ENCODE data around the gene NF1. TPM values are rescaled to one million over a fixed set of nuclear protein-coding genes. Genes with fewer than 3 reads are reported as not detected.

NF1 gene
- total and polyA plus RNA-seq, 10 donors, result 3.1 to 97.7 (median 58.3) TPM

- no peak for TF ChIP-seq POLR2A (IDR thresholded peaks at IDR 0.05)
- TF ChIP-seq POLR2AphosphoS5 (IDR thresholded peaks at IDR 0.05), result no peak
- TF ChIP-seq, protein P1, sequence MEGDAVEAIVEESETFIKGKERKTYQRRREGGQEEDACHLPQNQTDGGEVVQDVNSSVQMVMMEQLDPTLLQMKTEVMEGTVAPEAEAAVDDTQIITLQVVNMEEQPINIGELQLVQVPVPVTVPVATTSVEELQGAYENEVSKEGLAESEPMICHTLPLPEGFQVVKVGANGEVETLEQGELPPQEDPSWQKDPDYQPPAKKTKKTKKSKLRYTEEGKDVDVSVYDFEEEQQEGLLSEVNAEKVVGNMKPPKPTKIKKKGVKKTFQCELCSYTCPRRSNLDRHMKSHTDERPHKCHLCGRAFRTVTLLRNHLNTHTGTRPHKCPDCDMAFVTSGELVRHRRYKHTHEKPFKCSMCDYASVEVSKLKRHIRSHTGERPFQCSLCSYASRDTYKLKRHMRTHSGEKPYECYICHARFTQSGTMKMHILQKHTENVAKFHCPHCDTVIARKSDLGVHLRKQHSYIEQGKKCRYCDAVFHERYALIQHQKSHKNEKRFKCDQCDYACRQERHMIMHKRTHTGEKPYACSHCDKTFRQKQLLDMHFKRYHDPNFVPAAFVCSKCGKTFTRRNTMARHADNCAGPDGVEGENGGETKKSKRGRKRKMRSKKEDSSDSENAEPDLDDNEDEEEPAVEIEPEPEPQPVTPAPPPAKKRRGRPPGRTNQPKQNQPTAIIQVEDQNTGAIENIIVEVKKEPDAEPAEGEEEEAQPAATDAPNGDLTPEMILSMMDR (IDR thresholded peaks at IDR 0.05 in 8 of 11, conservative IDR thresholded peaks at IDR 0.05 in 3 of 11), result no peak
- H3K36me3 ChIP-seq, result peaks cover 0 to 4% (median under 1%) of the 10 kb centered on the region in 6 donors
- intact Hi-C loops (cut with DNase I; ENCODE audit: low total_unique reads), result no loop called here
- DNase-seq, result no peak
- 88 to 96% (median 92%) methylated on average over 8 to 15 of the region's 15 CpGs for WGBS, 5 donors
- H3K4me1 ChIP-seq, result no peaks in the 10 kb centered on the region
- no peak overlapping the region for H3K4me3 ChIP-seq
- no peak overlapping the region for H3K27ac ChIP-seq
- no peaks in the 10 kb centered on the region for H3K27me3 ChIP-seq (replicated peaks in 1 of 7)
- no peaks in the 10 kb centered on the region for H3K9me3 ChIP-seq
Measured at GRCh38 chr17:31130286-31131224, 35.8 kb downstream of the NF1 start.

DNA sequence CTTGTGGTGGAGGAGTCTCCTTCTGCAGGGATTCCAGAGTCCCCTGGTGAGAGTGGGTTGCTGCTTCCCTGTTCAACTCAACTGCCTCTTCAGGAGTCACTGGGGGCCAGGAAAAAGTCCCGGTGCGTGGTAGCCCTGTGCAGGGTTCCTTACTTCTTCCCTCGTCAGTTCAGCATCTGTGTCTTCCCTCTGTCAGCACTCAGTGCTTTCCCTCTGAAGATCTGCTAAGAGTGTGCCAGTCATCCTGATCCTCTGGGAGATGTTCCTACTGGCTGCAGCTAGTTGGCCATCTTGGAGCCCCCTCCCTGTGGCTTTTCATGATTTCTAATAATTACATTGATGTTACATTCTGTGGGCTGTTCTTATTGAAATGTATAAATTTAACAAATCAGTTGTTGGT is 36.5 kb downstream of the NF1 start:
- no peaks in the 10 kb centered on the region for H3K27me3 ChIP-seq (replicated peaks in 1 of 7)
- H3K36me3 ChIP-seq, result peaks cover 0 to 8% (median 0%) of the 10 kb centered on the region in 6 donors
- no peak for DNase-seq
- H3K4me1 ChIP-seq, result no peaks in the 10 kb centered on the region
- TF ChIP-seq POLR2AphosphoS5 (IDR thresholded peaks at IDR 0.05), result no peak
- TF ChIP-seq, protein P1 (IDR thresholded peaks at IDR 0.05 in 8 of 11, conservative IDR thresholded peaks at IDR 0.05 in 3 of 11), result no peak
- no peak for TF ChIP-seq POLR2A (IDR thresholded peaks at IDR 0.05)
- intact Hi-C loops (cut with DNase I; ENCODE audit: low total_unique reads), result no loop called here
- no peaks in the 10 kb centered on the region for H3K9me3 ChIP-seq
- no peak overlapping the region for H3K4me3 ChIP-seq
- 88 to 97% (median 89%) methylated on average over 3 of the region's 3 CpGs for WGBS, 5 donors
- H3K27ac ChIP-seq, result no peak overlapping the region

DNA sequence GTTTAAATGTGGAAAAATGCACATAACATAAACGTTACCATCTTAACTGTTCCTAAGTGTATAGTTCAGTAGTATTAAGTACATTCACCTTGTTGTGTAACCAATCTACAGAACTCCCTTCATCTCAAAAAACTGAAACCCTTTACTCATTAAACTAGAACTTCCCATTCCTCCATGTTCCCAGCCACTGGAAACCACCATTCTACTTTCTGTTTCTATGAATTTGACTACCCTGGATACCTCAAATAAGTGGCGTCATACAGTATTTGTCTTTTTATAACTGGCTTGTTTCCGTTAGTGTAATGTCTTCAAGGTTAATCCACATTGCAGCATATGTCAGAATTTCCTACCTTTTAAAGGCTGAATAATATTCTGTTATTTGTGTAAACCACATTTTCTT is 38.2 kb downstream of the NF1 start:
- no peak overlapping the region for H3K27ac ChIP-seq
- no peaks in the 10 kb centered on the region for H3K27me3 ChIP-seq (replicated peaks in 1 of 7)
- DNase-seq, result no peak
- H3K4me1 ChIP-seq, result no peaks in the 10 kb centered on the region
- TF ChIP-seq POLR2AphosphoS5 (IDR thresholded peaks at IDR 0.05) (no peak), POLR2A (IDR thresholded peaks at IDR 0.05) (no peak)
- TF ChIP-seq, protein P1 (IDR thresholded peaks at IDR 0.05 in 8 of 11, conservative IDR thresholded peaks at IDR 0.05 in 3 of 11), result no peak
- intact Hi-C loops (cut with DNase I; ENCODE audit: low total_unique reads), result no loop called here
- WGBS, 5 donors, result 84 to 93% (median 86%) methylated on average over 3 of the region's 3 CpGs
- no peak overlapping the region for H3K4me3 ChIP-seq
- H3K36me3 ChIP-seq, result peaks cover 0 to 16% (median 2%) of the 10 kb centered on the region in 6 donors
- no peaks in the 10 kb centered on the region for H3K9me3 ChIP-seq

- intact Hi-C loops (cut with DNase I; ENCODE audit: low total_unique reads), result no loop called here
- DNase-seq, result no peak
- TF ChIP-seq POLR2AphosphoS5 (IDR thresholded peaks at IDR 0.05) (no peak), POLR2A (IDR thresholded peaks at IDR 0.05) (no peak)
- TF ChIP-seq, protein P1 (IDR thresholded peaks at IDR 0.05 in 8 of 11, conservative IDR thresholded peaks at IDR 0.05 in 3 of 11), result no peak
- 70 to 87% (median 73%) methylated on average over 4 of the region's 4 CpGs for WGBS, 5 donors
- Histone ChIP-seq H3K27me3 (replicated peaks in 1 of 7) (no peaks in the 10 kb centered on the region), H3K9me3 (no peaks in the 10 kb centered on the region), H3K27ac (no peak overlapping the region), H3K36me3 (peaks cover 0 to 19% (median 2%) of the 10 kb centered on the region in 6 donors), H3K4me3 (no peak overlapping the region), H3K4me1 (no peaks in the 10 kb centered on the region)
Measured at GRCh38 chr17:31134576-31134975, 39.8 kb downstream of the NF1 start.
